Left lung (tissue), 10 donors: ENCODE results near the gene MRM2. TPM values are rescaled to one million over a fixed set of nuclear protein-coding genes. Genes with fewer than 3 reads are reported as not detected.

Source experiments
- ATAC-seq: fragments of 200-7000 bp; cut with Tn5 transposase; one replicate; pipeline ENCODE4 v1.9.1; 2020; ENCODE audit warnings: moderate library complexity
- DNase-seq, 4 donors: peaks; one replicate each; pipeline ENCODE4 v3.0.0-alpha.2; 2013 to 2020
- H3K27ac ChIP-seq, 2 donors: fragments of 200-600 bp; sonication (generic) in 1 of 2; one replicate each; pipeline versions ENCODE4 v1.5.0 to v1.8.0; 2020 to 2021
- H3K27me3 ChIP-seq, 2 donors: fragments of 200-600 bp; sonication (generic) in 1 of 2; one replicate each; pipeline versions ENCODE4 v1.5.0 to v1.8.0; 2020 to 2021
- H3K36me3 ChIP-seq, 2 donors: fragments of 200-600 bp; sonication (generic) in 1 of 2; one replicate each; pipeline versions ENCODE4 v1.5.0 to v1.8.0; 2020 to 2021
- H3K4me1 ChIP-seq, 2 donors: fragments of 200-600 bp; one replicate each; pipeline ENCODE4 v1.8.0; 2021
- H3K4me3 ChIP-seq, 2 donors: fragments of 200-600 bp; sonication (generic) in 1 of 2; one replicate each; pipeline versions ENCODE4 v1.5.0 to v1.8.0; 2020 to 2021; ENCODE audit warnings: mild to moderate bottlenecking in 1 of 2
- H3K9me3 ChIP-seq, 2 donors: fragments of 200-600 bp; sonication (generic) in 1 of 2; one replicate each; pipeline versions ENCODE4 v1.5.0 to v1.8.0; 2020 to 2021
- CTCF ChIP-seq, 2 donors: fragments of 200-600 bp; sonication (generic) in 1 of 2; IDR thresholded peaks; one replicate each; pipeline versions ENCODE4 v1.5.0 to v1.8.0; 2021; ENCODE audit warnings: antibody characterized with exemption in 2 of 2
- intact Hi-C, 2 donors: fragments of 100-400 bp; cut with DNase I; formaldehyde crosslinking; loops; one replicate each; pipeline versions ENCODE4 v1.11.2 to v1.14.2; 2022
- polyA plus RNA-seq, 6 donors: library from polyadenylated mRNA; unstranded; fragments of 120-200 nt; gene quantifications; one replicate each; pipeline ENCODE4 v1.2.1, GENCODE V29; 2013; ENCODE audit not compliant: insufficient read length in 6 of 6
- total RNA-seq, 2 donors: library from RNA; stranded (reverse); fragmentation: NEBNext Ultra II Directional; extraction: Animal tissue kit (Norgen Biotek cat#: 25700); gene quantifications; one replicate each; pipeline ENCODE4 v1.2.1, GENCODE V29; 2021
- donor health status: DM: no; HTN: yes; CAD: no.
- donor health status: DM: no; HTN: no; CAD: no.

MRM2 gene
- total and polyA plus RNA-seq, 8 donors, result 23.0 to 36.6 (median 31.2) TPM

DNA sequence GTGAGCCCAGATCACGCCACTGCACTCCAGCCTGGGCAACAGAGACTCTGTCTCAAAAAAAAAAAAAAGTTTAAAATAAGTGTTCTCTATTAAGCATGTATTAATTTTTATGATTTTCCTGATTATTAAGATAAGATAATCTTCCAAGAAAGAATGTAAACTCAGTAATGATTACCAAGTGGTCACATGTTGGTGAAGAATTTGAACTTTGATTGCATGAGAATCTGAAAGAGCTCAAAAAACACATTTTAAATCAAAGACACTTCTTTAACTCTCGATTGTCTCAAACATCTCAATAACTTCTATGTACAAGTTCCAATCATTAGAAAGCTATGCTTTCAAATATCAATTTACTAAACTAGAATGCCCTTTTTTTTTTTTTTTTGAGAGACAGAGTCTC lies 38.4 kb upstream of the MRM2 start:
- ATAC-seq, result no peak
- H3K4me1 ChIP-seq, result peaks cover 0 to 8% of the 10 kb centered on the region in 2 donors
- no peaks in the 10 kb centered on the region for H3K9me3 ChIP-seq
- peaks cover 0 to 16% of the 10 kb centered on the region in 2 donors for H3K36me3 ChIP-seq
- no peak overlapping the region for H3K4me3 ChIP-seq
- TF ChIP-seq CTCF (IDR thresholded peaks at IDR 0.05), result no peak
- intact Hi-C loops, result no loop called here
- peak in 3 of 4 donors; percentile 2 to 72 (median 58) for DNase-seq
- H3K27me3 ChIP-seq, result no peaks in the 10 kb centered on the region
- H3K27ac ChIP-seq, result no peak overlapping the region

- DNase-seq (peak in 2 of 4 donors; percentile 60 to 79), ATAC-seq (no peak)
- Histone ChIP-seq H3K4me3 (no peak overlapping the region), H3K9me3 (no peaks in the 10 kb centered on the region), H3K36me3 (peaks cover 0 to 21% of the 10 kb centered on the region in 2 donors), H3K27me3 (no peaks in the 10 kb centered on the region), H3K27ac (no peak overlapping the region), H3K4me1 (peaks cover 0 to 8% of the 10 kb centered on the region in 2 donors)
- intact Hi-C loops, result no loop called here
- TF ChIP-seq CTCF (IDR thresholded peaks at IDR 0.05), result no peak
These were observed 37.9 kb upstream of the MRM2 start for GRCh38 chr7:2279896-2280295.

GRCh38 chr7:2278026-2278425 lies 36.0 kb upstream of the MRM2 start:
- intact Hi-C loops, result no loop called here
- Histone ChIP-seq H3K27ac (no peak overlapping the region), H3K9me3 (no peaks in the 10 kb centered on the region), H3K27me3 (no peaks in the 10 kb centered on the region), H3K4me3 (no peak overlapping the region), H3K36me3 (peaks cover 0 to 40% of the 10 kb centered on the region in 2 donors), H3K4me1 (peaks cover 0 to 8% of the 10 kb centered on the region in 2 donors)
- DNase-seq, result peak in 1 of 4 donors; percentile 61
- TF ChIP-seq CTCF (IDR thresholded peaks at IDR 0.05), result no peak
- ATAC-seq, result no peak

- H3K4me1 ChIP-seq, result peaks cover 0 to under 1% of the 10 kb centered on the region in 2 donors
- ATAC-seq (no peak), DNase-seq (peak in 1 of 4 donors; percentile 66)
- H3K27ac ChIP-seq, result no peak overlapping the region
- no peak for TF ChIP-seq CTCF (IDR thresholded peaks at IDR 0.05)
- H3K27me3 ChIP-seq, result no peaks in the 10 kb centered on the region
- peaks cover 0 to 52% of the 10 kb centered on the region in 2 donors for H3K36me3 ChIP-seq
- H3K9me3 ChIP-seq, result no peaks in the 10 kb centered on the region
- intact Hi-C loops, result no loop called here
- H3K4me3 ChIP-seq, result no peak overlapping the region
These were observed 34.1 kb upstream of the MRM2 start for GRCh38 chr7:2276107-2276506.

DNA sequence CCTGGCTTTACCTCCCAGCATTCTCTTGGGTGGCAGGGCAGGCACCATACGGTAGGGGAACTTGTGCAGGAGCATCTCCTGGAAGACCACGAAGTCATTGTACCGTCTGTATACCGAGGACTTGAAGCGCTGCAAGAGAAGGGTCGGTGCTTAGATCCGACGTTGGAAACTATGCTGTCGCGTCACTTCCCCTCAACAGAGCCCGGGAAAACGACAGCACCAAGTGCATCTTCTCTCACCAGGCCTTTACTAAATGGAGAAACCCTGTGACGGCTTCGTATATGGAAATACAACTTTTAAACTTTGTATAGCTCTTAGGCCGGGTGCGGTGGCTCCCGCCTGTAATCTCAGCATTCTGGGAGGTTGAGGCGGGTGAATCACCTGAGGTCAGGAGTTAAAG lies 33.1 kb upstream of the MRM2 start:
- Histone ChIP-seq H3K4me3 (no peak overlapping the region), H3K4me1 (no peaks in the 10 kb centered on the region), H3K27ac (no peak overlapping the region), H3K36me3 (peaks cover 0 to 60% of the 10 kb centered on the region in 2 donors), H3K27me3 (no peaks in the 10 kb centered on the region), H3K9me3 (no peaks in the 10 kb centered on the region)
- intact Hi-C loops, result no loop called here
- DNase-seq (no peak), ATAC-seq (no peak)
- TF ChIP-seq CTCF (IDR thresholded peaks at IDR 0.05), result no peak
